ENCODE results near the gene CHAC2.

- TF ChIP-seq CTCF (IDR thresholded peaks at IDR 0.05) = no peak
- TF ChIP-seq POLR2A (IDR thresholded peaks at IDR 0.05) = no peak
Measured at GRCh38 chr2:53811601-53812000, 44.0 kb downstream of the CHAC2 start.
